Activated naive CD8-positive, alpha-beta T cell treated with anti-CD3 and anti-CD28 coated beads, Interleukin-2, amount 10 ng/mL, durations not matched to agents 7 days and 5 days (primary cell): ENCODE results near the gene NCAPH2. TPM values are rescaled to one million over a fixed set of nuclear protein-coding genes. Genes with fewer than 3 reads are reported as not detected.

Experiments used
- ATAC-seq: fragments of 150-1000 bp; cut with Tn5 transposase; one replicate; pipeline ENCODE4 v1.10.0; 2021; ENCODE audit warnings: low read depth, moderate library complexity
- POLR2A ChIA-PET: fragments of 350-600 bp; sonication (Branson Sonifier 250); formaldehyde crosslinking; loops from one replicate; lab custom pipeline; 2021; ENCODE audit warnings: antibody characterized with exemption; lab: Charles Lee
- DNase-seq: peaks from one replicate; pipeline ENCODE4 v3.0.0; 2021
- H3K27ac Mint-ChIP-seq: one replicate; pipeline ENCODE4 v1.8.0; 2022; ENCODE audit warnings: mild to moderate bottlenecking, mixed read lengths
- H3K27me3 Mint-ChIP-seq: one replicate; pipeline ENCODE4 v1.8.0; 2022; ENCODE audit warnings: mild to moderate bottlenecking, moderate library complexity, mixed read lengths
- H3K36me3 Mint-ChIP-seq: one replicate; pipeline ENCODE4 v1.8.0; 2021; ENCODE audit warnings: mild to moderate bottlenecking, mixed read lengths
- H3K4me1 Mint-ChIP-seq: one replicate; pipeline ENCODE4 v1.8.0; 2021; ENCODE audit warnings: mixed read lengths
- H3K4me3 Mint-ChIP-seq: one replicate; pipeline ENCODE4 v1.8.0; 2022; ENCODE audit warnings: mild to moderate bottlenecking, moderate library complexity, mixed read lengths
- H3K9me3 Mint-ChIP-seq: one replicate; pipeline ENCODE4 v1.8.0; 2021; ENCODE audit warnings: mixed read lengths
- total RNA-seq, 2 experiments: library from RNA; stranded (reverse); gene quantifications; one replicate each; pipeline ENCODE4 v1.2.3, GENCODE V29; 2021

NCAPH2 gene
- total RNA-seq, 2 experiments from 2014 or later = 126 TPM

DNA sequence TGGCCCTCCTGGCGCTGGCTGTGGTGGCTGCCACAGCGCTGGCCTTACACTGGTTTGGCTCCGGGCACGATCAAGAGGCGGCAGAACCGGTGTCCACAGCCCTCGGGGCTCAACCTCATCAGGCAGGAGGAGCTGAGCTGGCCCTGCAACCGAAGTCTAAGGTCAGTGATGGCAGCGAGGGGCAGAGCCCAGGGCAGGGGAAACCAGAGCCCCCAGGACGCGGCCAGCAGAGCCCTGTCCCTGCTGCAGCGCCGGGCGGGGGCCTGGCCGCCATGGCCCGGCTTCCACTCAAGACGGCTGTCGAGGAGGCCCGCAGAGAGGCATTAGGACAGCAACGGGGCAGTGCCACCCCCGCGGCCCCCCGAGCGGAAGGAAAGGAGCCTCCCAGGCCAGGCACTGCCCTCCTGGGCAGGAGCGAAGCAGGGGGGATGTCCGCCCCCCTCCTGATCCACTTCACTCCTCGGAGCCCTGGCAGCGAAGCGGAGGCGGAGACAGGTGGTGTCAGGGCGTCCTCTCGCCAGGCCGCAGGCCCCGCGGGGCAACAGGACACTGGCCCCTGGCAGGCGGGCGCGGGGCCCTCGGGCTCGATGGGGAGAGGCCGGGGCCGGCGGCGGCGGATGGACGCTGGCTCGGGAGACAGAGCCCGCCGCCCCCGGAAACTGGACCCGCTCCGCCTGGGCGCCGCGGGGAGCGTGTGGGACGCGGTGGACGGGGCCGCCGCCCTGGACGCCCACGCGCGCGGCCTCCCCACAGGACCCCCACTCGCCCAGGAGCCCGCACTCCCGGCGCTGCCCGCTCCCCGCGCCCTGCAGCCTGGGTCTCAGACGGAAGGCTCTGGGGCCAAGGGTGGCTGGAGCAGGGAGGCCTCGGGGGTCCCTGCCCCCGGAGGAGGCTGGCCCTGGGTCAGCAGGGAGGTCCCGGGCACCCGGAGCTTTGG lies 38.6 kb downstream of the NCAPH2 start:
- Mint-ChIP-seq H3K27ac (peak overlapping the region; percentile 98), H3K4me3 (peak overlapping the region; percentile 77), H3K27me3 (no peaks in the 10 kb centered on the region), H3K9me3 (no peaks in the 10 kb centered on the region), H3K4me1 (peaks cover 39% of the 10 kb centered on the region), H3K36me3 (peaks cover 16% of the 10 kb centered on the region)
- POLR2A ChIA-PET = interaction anchor here (0.7 to 9.8 kb wide), 11 partner anchors 7 to 74 kb away, joined by 3 to 300 read pairs (median 53); partner anchors contain the start of genes CHKB, LMF2, NCAPH2 and SCO2
- no peak for DNase-seq
- ATAC-seq = no peak

DNA sequence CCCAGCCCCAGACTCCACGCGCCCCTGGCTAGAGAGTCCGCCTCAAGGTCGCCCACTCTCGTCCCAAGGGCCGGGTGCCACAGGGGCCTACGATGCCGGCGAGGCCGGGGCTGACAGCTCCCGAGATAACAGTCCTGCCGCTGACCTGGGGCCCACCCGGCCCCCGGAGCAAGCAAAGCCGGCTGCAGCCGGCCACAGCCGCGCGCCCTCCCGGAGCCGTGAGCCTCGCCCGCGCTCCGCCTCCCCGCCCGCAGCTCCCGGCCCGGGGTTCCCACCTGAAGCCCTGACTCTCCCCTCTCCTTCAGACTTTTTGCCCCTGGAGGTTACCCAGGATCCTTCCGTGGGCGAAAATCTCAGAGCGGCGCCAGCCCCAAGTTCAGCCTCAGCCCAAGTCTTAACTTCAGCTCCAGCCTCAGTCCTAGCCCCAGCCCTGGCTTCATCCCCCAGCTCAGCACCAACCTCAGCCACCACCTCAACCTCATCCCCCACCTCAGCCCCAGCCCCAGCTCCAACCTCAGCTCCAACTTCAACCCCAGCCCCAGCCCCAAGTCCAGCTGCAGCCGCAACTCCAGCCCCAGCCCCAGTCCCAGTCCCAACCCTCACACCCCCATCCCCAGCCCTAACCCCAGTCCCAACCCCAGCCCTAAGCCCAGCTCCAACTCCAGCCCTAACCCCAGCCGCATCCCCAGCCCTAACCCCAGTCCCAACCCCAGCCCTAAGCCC lies 39.4 kb downstream of the NCAPH2 start:
- POLR2A ChIA-PET = interaction anchor here (0.8 to 9.8 kb wide), 15 partner anchors 8 to 297 kb away, joined by 3 to 300 read pairs (median 7); partner anchors contain the start of genes CHKB, CPT1B, HDAC10 and LMF2
- peak overlapping the region; percentile 95 for H3K27ac Mint-ChIP-seq
- ATAC-seq = no peak

DNA sequence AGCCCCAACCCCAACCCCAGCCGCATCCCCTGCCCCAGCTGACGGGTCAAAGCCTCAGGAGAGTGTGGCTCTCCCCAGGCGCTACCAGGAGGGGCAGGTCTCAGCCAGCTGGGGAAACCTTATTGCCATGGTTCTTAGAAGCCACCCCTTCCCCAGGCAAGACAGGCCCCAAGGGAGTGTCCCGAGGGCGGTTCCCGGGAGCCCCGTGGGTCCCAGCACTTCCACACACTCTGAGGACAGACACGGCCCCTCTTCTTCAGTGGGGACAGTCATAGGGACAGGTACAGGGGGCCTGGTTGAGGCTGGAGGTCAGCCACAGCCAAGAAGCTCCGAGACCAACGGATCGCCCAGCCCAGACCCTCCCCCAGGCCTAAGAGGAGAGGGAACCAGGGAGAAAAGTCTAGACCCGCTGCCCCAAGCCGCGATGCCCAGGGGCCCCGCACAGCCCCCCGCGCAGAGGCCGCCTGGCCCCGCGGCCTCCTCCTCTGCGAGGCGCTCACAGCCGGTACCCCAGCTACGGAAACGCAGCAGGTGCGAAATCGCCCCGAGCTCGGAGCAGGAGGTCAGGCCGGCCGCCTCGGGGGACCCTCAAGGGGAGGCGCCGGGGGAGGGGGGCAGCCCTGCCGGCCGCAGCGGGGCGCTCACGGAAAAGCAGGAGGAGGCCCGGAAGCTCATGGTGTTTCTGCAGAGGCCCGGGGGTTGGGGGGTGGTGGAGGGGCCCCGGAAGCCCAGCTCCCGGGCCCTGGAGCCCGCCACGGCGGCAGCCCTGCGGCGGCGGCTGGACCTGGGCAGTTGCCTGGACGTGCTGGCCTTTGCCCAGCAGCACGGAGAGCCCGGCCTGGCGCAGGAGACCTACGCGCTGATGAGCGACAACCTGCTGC lies 40.3 kb downstream of the NCAPH2 start:
- Mint-ChIP-seq H3K9me3 (no peaks in the 10 kb centered on the region), H3K27ac (peak overlapping the region; percentile 94), H3K4me1 (peaks cover 32% of the 10 kb centered on the region), H3K27me3 (no peaks in the 10 kb centered on the region), H3K4me3 (peak overlapping the region; percentile 85), H3K36me3 (peaks cover 10% of the 10 kb centered on the region)
- peak; percentile 82 for DNase-seq
- POLR2A ChIA-PET = interaction anchor here (0.6 to 9.8 kb wide), 21 partner anchors 8 to 305 kb away, joined by 3 to 300 read pairs (median 7); partner anchors contain the start of genes CHKB, CPT1B, HDAC10 and LMF2
- ATAC-seq = peak; percentile 36

More for the DNA sequence above, 39.4 kb downstream of the NCAPH2 start:
- Mint-ChIP-seq H3K9me3 (no peaks in the 10 kb centered on the region), H3K4me1 (peaks cover 33% of the 10 kb centered on the region), H3K36me3 (peaks cover 13% of the 10 kb centered on the region), H3K27me3 (no peaks in the 10 kb centered on the region), H3K4me3 (peak overlapping the region; percentile 87)
- no peak for DNase-seq

- DNase-seq = no peak
- POLR2A ChIA-PET = interaction anchor here (0.8 to 9.8 kb wide), 16 partner anchors 8 to 305 kb away, joined by 3 to 300 read pairs (median 8); partner anchors contain the start of genes CPT1B, LMF2, NCAPH2 and SCO2
- peak overlapping the region; percentile 91 for H3K27ac Mint-ChIP-seq
- H3K9me3 Mint-ChIP-seq = no peaks in the 10 kb centered on the region
- peak overlapping the region; percentile 81 for H3K4me3 Mint-ChIP-seq
- peaks cover 32% of the 10 kb centered on the region for H3K4me1 Mint-ChIP-seq
- H3K27me3 Mint-ChIP-seq = no peaks in the 10 kb centered on the region
- peak; percentile 7 for ATAC-seq
- peaks cover 10% of the 10 kb centered on the region for H3K36me3 Mint-ChIP-seq
These were observed 41.1 kb downstream of the NCAPH2 start for GRCh38 chr22:50548921-50549790.

DNA sequence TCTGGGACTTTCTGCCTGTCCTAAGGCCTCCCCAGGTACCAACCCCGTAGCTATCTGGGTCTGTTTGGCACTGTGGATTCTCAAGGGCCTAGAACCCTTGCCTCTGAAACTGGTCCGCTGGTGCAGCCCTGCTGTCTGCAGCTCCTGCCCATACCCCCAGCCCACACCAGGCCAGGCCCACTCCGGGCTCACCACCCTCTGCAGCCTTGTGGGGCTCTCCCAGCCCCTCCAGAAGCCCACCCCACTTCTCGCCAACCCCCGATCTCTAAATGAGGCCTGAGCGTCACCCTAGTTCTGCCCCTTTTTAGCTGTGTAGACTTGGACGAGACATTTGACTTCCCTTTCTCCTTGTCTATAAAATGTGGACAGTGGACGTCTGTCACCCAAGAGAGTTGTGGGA lies 42.4 kb downstream of the NCAPH2 start:
- no peak for ATAC-seq

GRCh38 chr22:50551160-50551752 lies 43.2 kb downstream of the NCAPH2 start:
- Mint-ChIP-seq H3K27ac (no peak overlapping the region), H3K27me3 (peaks cover 5% of the 10 kb centered on the region), H3K4me1 (peaks cover 15% of the 10 kb centered on the region), H3K9me3 (no peaks in the 10 kb centered on the region), H3K4me3 (peak overlapping the region; percentile 29), H3K36me3 (peaks cover 10% of the 10 kb centered on the region)
- no peak for ATAC-seq
- POLR2A ChIA-PET = interaction anchor here (0.7 to 9.8 kb wide), 7 partner anchors 12 to 70 kb away, joined by 3 to 300 read pairs (median 73); partner anchors contain the start of genes CHKB, LMF2, NCAPH2 and SCO2
- no peak for DNase-seq

More for the DNA sequence above, 42.4 kb downstream of the NCAPH2 start:
- Mint-ChIP-seq H3K4me3 (peak overlapping the region; percentile 81), H3K36me3 (peaks cover 10% of the 10 kb centered on the region), H3K9me3 (no peaks in the 10 kb centered on the region), H3K27ac (peak overlapping the region; percentile 87), H3K27me3 (no peaks in the 10 kb centered on the region), H3K4me1 (peaks cover 22% of the 10 kb centered on the region)
- POLR2A ChIA-PET = interaction anchor here (1.0 to 9.8 kb wide), 8 partner anchors 11 to 71 kb away, joined by 4 to 300 read pairs (median 39); partner anchors contain the start of genes CHKB, LMF2, NCAPH2 and SCO2
- no peak for DNase-seq

GRCh38 chr22:50553310-50553709 lies 45.3 kb downstream of the NCAPH2 start:
- DNase-seq (no peak), ATAC-seq (no peak)
- Mint-ChIP-seq H3K27ac (no peak overlapping the region), H3K4me3 (no peak overlapping the region), H3K9me3 (no peaks in the 10 kb centered on the region), H3K27me3 (peaks cover 5% of the 10 kb centered on the region), H3K4me1 (peaks cover 10% of the 10 kb centered on the region), H3K36me3 (peaks cover 10% of the 10 kb centered on the region)
- POLR2A ChIA-PET = interaction anchor here (0.6 to 9.8 kb wide), 3 partner anchors 14 to 257 kb away, joined by 4 to 300 read pairs (median 157); partner anchors contain the start of genes SCO2 and TYMP

DNA sequence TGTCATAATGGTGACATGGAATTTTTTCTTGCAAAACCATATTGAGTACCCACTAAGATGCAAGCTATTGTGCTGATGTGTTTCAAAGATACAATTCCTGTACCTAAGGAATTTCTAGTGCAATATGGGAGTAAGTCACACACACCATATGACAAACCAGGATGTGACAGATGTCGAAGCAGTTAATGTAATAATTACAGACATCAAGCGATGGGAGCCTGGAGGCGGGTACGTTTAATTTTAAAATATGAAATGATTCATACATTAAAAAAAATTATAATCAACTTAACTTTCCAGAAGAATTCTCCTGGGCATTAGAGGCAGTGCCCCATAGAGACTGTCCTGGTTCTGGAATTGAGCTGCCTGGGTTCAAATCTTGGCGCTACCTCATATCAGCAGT lies 48.7 kb downstream of the NCAPH2 start:
- H3K36me3 Mint-ChIP-seq = no peaks in the 10 kb centered on the region
- DNase-seq (no peak), ATAC-seq (no peak)
- H3K27ac Mint-ChIP-seq = no peak overlapping the region
- POLR2A ChIA-PET = interaction anchor here (0.7 to 2.4 kb wide), 5 partner anchors 9 to 43 kb away, joined by 3 to 7 read pairs (median 3); partner anchors contain the start of gene SCO2
- H3K4me3 Mint-ChIP-seq = no peak overlapping the region
- peaks cover 11% of the 10 kb centered on the region for H3K27me3 Mint-ChIP-seq
- H3K9me3 Mint-ChIP-seq = no peaks in the 10 kb centered on the region
- H3K4me1 Mint-ChIP-seq = peaks cover 6% of the 10 kb centered on the region

DNA sequence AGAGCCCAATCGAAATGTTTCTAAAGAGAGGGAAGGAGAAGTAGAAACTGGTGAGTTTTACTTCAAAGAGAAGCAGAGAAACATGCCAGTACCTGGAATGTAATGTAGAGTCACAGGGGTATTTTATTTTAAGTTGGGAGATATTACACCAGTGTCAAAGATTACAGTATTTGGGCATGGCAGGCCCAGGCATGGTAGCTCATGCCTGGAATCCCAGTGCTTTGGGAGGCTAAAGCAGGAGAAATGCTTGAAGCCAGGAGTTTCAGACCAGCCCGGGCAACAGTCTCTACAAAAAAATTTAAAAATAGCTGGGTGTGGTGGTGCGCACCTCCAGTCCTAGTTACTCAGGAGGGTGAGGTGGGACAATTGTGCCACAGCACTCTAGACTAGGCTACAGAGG lies 52.0 kb downstream of the NCAPH2 start:
- POLR2A ChIA-PET = interaction anchor here (1.0 to 2.2 kb wide), 6 partner anchors 12 to 34 kb away, joined by 4 to 9 read pairs (median 5); partner anchors contain the start of genes CHKB, SCO2 and TYMP
- no peak for DNase-seq
- H3K36me3 Mint-ChIP-seq = no peaks in the 10 kb centered on the region
- peaks cover 14% of the 10 kb centered on the region for H3K4me1 Mint-ChIP-seq
- no peak overlapping the region for H3K4me3 Mint-ChIP-seq
- H3K27ac Mint-ChIP-seq = no peak overlapping the region
- no peaks in the 10 kb centered on the region for H3K9me3 Mint-ChIP-seq
- peaks cover 22% of the 10 kb centered on the region for H3K27me3 Mint-ChIP-seq
- no peak for ATAC-seq

DNA sequence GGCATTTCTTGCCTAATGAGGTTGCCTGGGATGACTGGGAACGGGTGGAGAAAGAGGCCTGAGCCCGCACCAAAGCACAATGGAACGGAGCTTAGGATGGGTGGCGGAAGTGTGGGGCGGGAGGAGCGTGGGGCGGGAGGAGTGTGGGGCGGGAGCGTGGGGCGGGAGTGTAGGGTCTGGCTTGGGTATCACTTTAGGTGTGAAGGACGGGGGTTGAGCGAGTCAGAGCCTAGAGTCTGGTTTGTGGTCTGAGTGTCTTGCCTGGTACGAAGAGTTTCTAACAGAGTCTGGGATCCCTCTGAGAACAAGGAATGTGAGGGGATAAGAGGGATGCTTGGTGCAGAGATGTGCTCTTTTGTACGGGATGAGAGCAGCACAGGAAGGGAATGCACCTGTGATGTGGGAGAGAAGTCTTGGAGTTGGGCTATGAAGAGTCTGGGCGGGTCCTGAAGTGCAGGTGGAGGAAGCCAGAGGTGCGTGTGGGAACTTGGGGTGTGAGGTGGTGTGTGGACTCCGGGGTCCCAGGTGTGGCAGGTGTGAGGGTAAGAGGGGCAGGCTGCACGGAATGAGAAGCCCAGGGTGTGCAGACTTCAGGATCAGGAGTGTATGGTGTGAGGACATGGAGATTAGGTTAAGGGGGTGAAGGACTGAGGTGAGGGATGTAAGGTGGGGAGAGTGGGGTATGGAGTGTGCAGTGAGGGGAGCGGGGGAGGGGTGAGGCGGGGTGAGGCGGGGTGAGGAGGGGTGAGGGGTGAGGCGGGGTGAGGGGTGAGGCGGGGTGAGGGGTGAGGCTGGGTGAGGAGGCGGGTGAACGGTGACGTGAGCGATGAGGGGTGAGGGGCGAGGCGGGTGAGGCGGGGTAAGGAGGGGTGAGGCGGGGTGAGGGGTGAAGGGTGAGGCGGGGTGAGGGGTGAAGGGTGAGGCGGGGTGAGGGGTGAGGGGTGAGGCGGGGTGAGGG lies 53.7 kb downstream of the NCAPH2 start:
- no peak for DNase-seq
- no peaks in the 10 kb centered on the region for H3K9me3 Mint-ChIP-seq
- no peak for ATAC-seq
- no peaks in the 10 kb centered on the region for H3K36me3 Mint-ChIP-seq
- POLR2A ChIA-PET = interaction anchor here (0.6 to 2.0 kb wide), 4 partner anchors 14 to 51 kb away, joined by 3 to 7 read pairs (median 4); partner anchors contain the start of gene SCO2
- peak overlapping the region; percentile 91 for H3K27ac Mint-ChIP-seq
- peaks cover 14% of the 10 kb centered on the region for H3K4me1 Mint-ChIP-seq
- peak overlapping the region; percentile 66 for H3K4me3 Mint-ChIP-seq
- peaks cover 17% of the 10 kb centered on the region for H3K27me3 Mint-ChIP-seq
